Measurements from ENCODE around the gene MTM1.
A peak's percentile ranks its signal among the peaks of the same experiment; 100 is the strongest.

Gene MTM1

GRCh38 chrX:150683112-150683511 lies 114.7 kb downstream of the MTM1 start:
- DNase-seq: no peak

- DNase-seq: no peak
Measured at GRCh38 chrX:150683536-150684146, 115.2 kb downstream of the MTM1 start.

GRCh38 chrX:150688911-150689451 lies 120.6 kb downstream of the MTM1 start:
- DNase-seq: no peak

GRCh38 chrX:150690126-150690525 lies 121.7 kb downstream of the MTM1 start:
- DNase-seq: peak in 1 of 2 donors; percentile 8

GRCh38 chrX:150692296-150692695 lies 123.9 kb downstream of the MTM1 start:
- no peak for DNase-seq

- peak; percentile 51 to 52 for DNase-seq
Measured at GRCh38 chrX:150692831-150693724, 124.7 kb downstream of the MTM1 start, which contains the start of gene MTMR1. Gene MTMR1, plus strand, starts transcription at chrX:150693396. Its CDS starts 135 bp downstream, at chrX:150693531.

GRCh38 chrX:150693725-150694574 lies 125.5 kb downstream of the MTM1 start:
- DNase-seq: peak; percentile 59 to 71

GRCh38 chrX:150694738-150695410 lies 126.5 kb downstream of the MTM1 start:
- peak; percentile 10 to 35 for DNase-seq

GRCh38 chrX:150696331-150696730 lies 127.9 kb downstream of the MTM1 start:
- no peak for DNase-seq

GRCh38 chrX:150696866-150697265 lies 128.4 kb downstream of the MTM1 start:
- DNase-seq: peak in 1 of 2 donors; percentile 17

- DNase-seq: peak in 1 of 2 donors; percentile 21
Measured at GRCh38 chrX:150697641-150698040, 129.2 kb downstream of the MTM1 start.

GRCh38 chrX:150698981-150699380 lies 130.6 kb downstream of the MTM1 start:
- DNase-seq: no peak

- no peak for DNase-seq
Measured at GRCh38 chrX:150700107-150700506, 131.7 kb downstream of the MTM1 start.

GRCh38 chrX:150701377-150701776 lies 133.0 kb downstream of the MTM1 start:
- DNase-seq: no peak

- no peak for DNase-seq
Measured at GRCh38 chrX:150702966-150703694, 134.7 kb downstream of the MTM1 start.

- no peak for DNase-seq
Measured at GRCh38 chrX:150703695-150703974, 135.2 kb downstream of the MTM1 start.

GRCh38 chrX:150704030-150704613 lies 135.7 kb downstream of the MTM1 start:
- peak; percentile 9 to 21 for DNase-seq

- DNase-seq: no peak
Measured at GRCh38 chrX:150712619-150713018, 144.2 kb downstream of the MTM1 start.

- DNase-seq: no peak
Measured at GRCh38 chrX:150715184-150715583, 146.8 kb downstream of the MTM1 start.

- DNase-seq: no peak
Measured at GRCh38 chrX:150719621-150720020, 151.2 kb downstream of the MTM1 start.

All from stimulated activated CD4-positive, alpha-beta T cell treated with anti-CD3 and anti-CD28 coated beads, Interleukin-2, amount 100 ng/mL, for 24 hours (primary cell).